Mesothelial cell of epicardium (in vitro differentiated cells): ENCODE data around the gene DGCR8. TPM values are rescaled to one million over a fixed set of nuclear protein-coding genes. Genes with fewer than 3 reads are reported as not detected.

Source experiments
- DNase-seq, 2 experiments: peaks; one replicate each; pipeline ENCODE4 v3.0.0; 2021; ENCODE audit warnings: low spot score in 2 of 2; ENCODE audit not compliant: unreplicated experiment in 2 of 2
- H3K27ac Mint-ChIP-seq: 2 replicates; pipeline ENCODE4 v1.8.0; 2021; ENCODE audit warnings: mixed read lengths
- H3K27me3 Mint-ChIP-seq: 2 replicates; pipeline ENCODE4 v1.8.0; 2021; ENCODE audit warnings: low read depth, mixed read lengths
- H3K36me3 Mint-ChIP-seq: 2 replicates; pipeline ENCODE4 v1.8.0; 2021; ENCODE audit warnings: mixed read lengths
- H3K4me1 Mint-ChIP-seq: 2 replicates; pipeline ENCODE4 v1.8.0; 2021; ENCODE audit warnings: mixed read lengths
- H3K4me3 Mint-ChIP-seq: 2 replicates; pipeline ENCODE4 v1.8.0; 2021; ENCODE audit warnings: mild to moderate bottlenecking, moderate library complexity, mixed read lengths
- H3K9me3 Mint-ChIP-seq: 2 replicates; pipeline ENCODE4 v1.8.0; 2021; ENCODE audit warnings: mixed read lengths
- CTCF ChIP-seq: fragments of 200-600 bp; sonication (generic); IDR thresholded peaks from one replicate; pipeline ENCODE4 v1.5.0; 2021; ENCODE audit warnings: antibody characterized with exemption; ENCODE audit not compliant: unreplicated experiment
- total RNA-seq: library from RNA; stranded (reverse); gene quantifications from 3 replicates; pipeline ENCODE4 v1.2.1, GENCODE V29; 2021

DGCR8 gene
- total RNA-seq, 1 donor from 2014 or later, result 71.5 TPM

GRCh38 chr22:20135806-20136602 is 56.0 kb downstream of the DGCR8 start:
- Mint-ChIP-seq H3K27ac (no peak overlapping the region), H3K36me3 (no peaks in the 10 kb centered on the region), H3K27me3 (no peaks in the 10 kb centered on the region), H3K4me1 (peaks cover 16% of the 10 kb centered on the region), H3K9me3 (no peaks in the 10 kb centered on the region), H3K4me3 (no peak overlapping the region)
- no peak for DNase-seq
- TF ChIP-seq CTCF, result no peak

- Mint-ChIP-seq H3K36me3 (no peaks in the 10 kb centered on the region), H3K9me3 (no peaks in the 10 kb centered on the region), H3K27ac (no peak overlapping the region), H3K27me3 (no peaks in the 10 kb centered on the region), H3K4me3 (no peak overlapping the region), H3K4me1 (peaks cover 16% of the 10 kb centered on the region)
- no peak for TF ChIP-seq CTCF
- DNase-seq, result no peak
Measured at GRCh38 chr22:20136603-20136873, 56.5 kb downstream of the DGCR8 start.

- Mint-ChIP-seq H3K36me3 (no peaks in the 10 kb centered on the region), H3K4me3 (no peak overlapping the region), H3K27ac (no peak overlapping the region), H3K9me3 (no peaks in the 10 kb centered on the region), H3K4me1 (peaks cover 16% of the 10 kb centered on the region), H3K27me3 (no peaks in the 10 kb centered on the region)
- no peak for DNase-seq
- no peak for TF ChIP-seq CTCF
Measured at GRCh38 chr22:20137113-20137512, 57.1 kb downstream of the DGCR8 start.

- Mint-ChIP-seq H3K27ac (peak overlapping the region; percentile 67), H3K9me3 (no peaks in the 10 kb centered on the region), H3K36me3 (no peaks in the 10 kb centered on the region), H3K4me1 (peaks cover 12% of the 10 kb centered on the region), H3K4me3 (no peak overlapping the region), H3K27me3 (no peaks in the 10 kb centered on the region)
- DNase-seq, result no peak
- TF ChIP-seq CTCF, result no peak
Measured at GRCh38 chr22:20137671-20138416, 57.8 kb downstream of the DGCR8 start.

GRCh38 chr22:20138417-20138738 is 58.3 kb downstream of the DGCR8 start:
- no peaks in the 10 kb centered on the region for H3K27me3 Mint-ChIP-seq
- no peak for TF ChIP-seq CTCF
- no peaks in the 10 kb centered on the region for H3K9me3 Mint-ChIP-seq
- DNase-seq, result no peak
- H3K4me3 Mint-ChIP-seq, result no peak overlapping the region
- H3K4me1 Mint-ChIP-seq, result peaks cover 7% of the 10 kb centered on the region
- H3K36me3 Mint-ChIP-seq, result no peaks in the 10 kb centered on the region
- no peak overlapping the region for H3K27ac Mint-ChIP-seq
